ENCODE data around the gene ZNF511. TPM values are rescaled to one million over a fixed set of nuclear protein-coding genes. Genes with fewer than 3 reads are reported as not detected.

The ZNF511 gene
- total RNA-seq, 1 donor from 2014 or later = 51.9 TPM

GRCh38 chr10:133336577-133337369, 28.1 kb downstream of the ZNF511 start, which contains the start of gene CALY:
CALY (minus strand) TSS chr10:133336896; CDS start chr10:133328989, 7,907 bp downstream.
- H3K36me3 Mint-ChIP-seq = no peaks in the 10 kb centered on the region
- H3K9me3 Mint-ChIP-seq = peaks cover 5% of the 10 kb centered on the region
- H3K27me3 Mint-ChIP-seq = peaks cover 39% of the 10 kb centered on the region
- no peak within 1 kb of the TSS for H3K4me3 Mint-ChIP-seq
- no peaks in the 10 kb centered on the region for H3K4me1 Mint-ChIP-seq (ENCODE audit: unreplicated experiment)
- no peak for TF ChIP-seq CTCF (conservative IDR thresholded peaks at IDR 0.05)
- H3K27ac Mint-ChIP-seq = no peak within 1 kb of the TSS
- DNase-seq (ENCODE audit: extremely low spot score, unreplicated experiment) = no peak

- Mint-ChIP-seq H3K27ac (no peak overlapping the region), H3K27me3 (peaks cover 37% of the 10 kb centered on the region), H3K36me3 (no peaks in the 10 kb centered on the region), H3K4me1 (ENCODE audit: unreplicated experiment) (no peaks in the 10 kb centered on the region), H3K9me3 (peaks cover 5% of the 10 kb centered on the region), H3K4me3 (no peak overlapping the region)
- no peak for DNase-seq (ENCODE audit: extremely low spot score, unreplicated experiment)
- no peak for TF ChIP-seq CTCF (conservative IDR thresholded peaks at IDR 0.05)
These were observed 28.6 kb downstream of the ZNF511 start for GRCh38 chr10:133337370-133337725.

GRCh38 chr10:133338080-133339071, 29.7 kb downstream of the ZNF511 start:
- H3K27me3 Mint-ChIP-seq = peaks cover 31% of the 10 kb centered on the region
- TF ChIP-seq CTCF (conservative IDR thresholded peaks at IDR 0.05) = no peak
- no peak overlapping the region for H3K4me3 Mint-ChIP-seq
- no peaks in the 10 kb centered on the region for H3K36me3 Mint-ChIP-seq
- DNase-seq (ENCODE audit: extremely low spot score, unreplicated experiment) = no peak
- no peaks in the 10 kb centered on the region for H3K9me3 Mint-ChIP-seq
- no peaks in the 10 kb centered on the region for H3K4me1 Mint-ChIP-seq (ENCODE audit: unreplicated experiment)
- no peak overlapping the region for H3K27ac Mint-ChIP-seq

- no peak for TF ChIP-seq CTCF (conservative IDR thresholded peaks at IDR 0.05)
- H3K4me3 Mint-ChIP-seq = no peak overlapping the region
- H3K4me1 Mint-ChIP-seq (ENCODE audit: unreplicated experiment) = no peaks in the 10 kb centered on the region
- no peaks in the 10 kb centered on the region for H3K9me3 Mint-ChIP-seq
- no peak overlapping the region for H3K27ac Mint-ChIP-seq
- H3K27me3 Mint-ChIP-seq = peaks cover 24% of the 10 kb centered on the region
- DNase-seq (ENCODE audit: extremely low spot score, unreplicated experiment) = no peak
- no peaks in the 10 kb centered on the region for H3K36me3 Mint-ChIP-seq
These were observed 31.1 kb downstream of the ZNF511 start for GRCh38 chr10:133339708-133340380.

- Mint-ChIP-seq H3K27me3 (peaks cover 24% of the 10 kb centered on the region), H3K36me3 (no peaks in the 10 kb centered on the region), H3K9me3 (no peaks in the 10 kb centered on the region), H3K27ac (no peak overlapping the region), H3K4me3 (no peak overlapping the region), H3K4me1 (ENCODE audit: unreplicated experiment) (no peaks in the 10 kb centered on the region)
- TF ChIP-seq CTCF (conservative IDR thresholded peaks at IDR 0.05) = no peak
- DNase-seq (ENCODE audit: extremely low spot score, unreplicated experiment) = no peak
These were observed 33.3 kb downstream of the ZNF511 start for GRCh38 chr10:133341983-133342382.

Data from type B pancreatic cell (in vitro differentiated cells).